GM10847 (cell line): ENCODE results near the gene CNST.

Source experiments
- POLR2A ChIP-seq: IDR thresholded peaks from 2 replicates; pipeline ENCODE4 v1.6.1; 2011; ENCODE audit not compliant: insufficient read length; ENCODE audit errors: extremely low read depth

The CNST gene

DNA sequence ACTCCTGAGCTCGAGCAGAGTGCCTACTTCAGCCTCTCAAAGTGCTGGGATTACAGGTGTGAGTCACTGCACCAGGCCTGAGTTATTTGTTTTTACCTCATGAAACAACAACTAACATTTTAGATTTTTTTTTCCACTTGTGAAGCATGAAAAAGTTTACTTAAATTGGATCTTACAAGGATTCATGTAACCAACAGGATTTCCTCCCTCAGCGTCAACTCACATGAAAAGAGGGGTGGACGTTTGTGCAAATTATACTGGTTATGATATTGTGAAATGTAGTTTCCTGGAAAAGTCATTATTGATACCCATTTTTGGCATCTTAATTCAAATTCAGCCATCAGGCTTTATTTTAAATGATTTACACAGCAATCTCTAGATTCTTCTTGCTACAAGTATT, 6.5 kb downstream of the CNST start:
- no peak for TF ChIP-seq POLR2A

DNA sequence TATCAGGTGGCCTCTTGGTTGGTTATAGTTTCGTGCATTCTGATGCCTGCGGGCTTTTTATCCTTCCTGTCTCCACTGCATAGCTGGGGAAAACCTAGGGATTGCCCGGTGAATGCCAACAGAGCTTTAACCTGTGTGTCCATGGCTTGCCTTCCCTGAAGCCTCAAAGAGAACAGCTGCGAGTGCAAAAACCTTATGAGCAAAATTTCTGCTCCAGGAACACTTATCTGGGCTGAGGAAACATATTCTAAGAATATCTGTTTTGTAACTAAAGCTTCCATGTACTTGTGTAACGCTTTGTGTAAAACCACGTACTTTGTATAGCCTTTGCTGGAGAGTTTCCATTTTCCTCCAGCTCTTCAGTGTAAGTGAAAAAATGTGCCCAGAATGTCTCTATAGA, 7.2 kb downstream of the CNST start:
- no peak for TF ChIP-seq POLR2A

DNA sequence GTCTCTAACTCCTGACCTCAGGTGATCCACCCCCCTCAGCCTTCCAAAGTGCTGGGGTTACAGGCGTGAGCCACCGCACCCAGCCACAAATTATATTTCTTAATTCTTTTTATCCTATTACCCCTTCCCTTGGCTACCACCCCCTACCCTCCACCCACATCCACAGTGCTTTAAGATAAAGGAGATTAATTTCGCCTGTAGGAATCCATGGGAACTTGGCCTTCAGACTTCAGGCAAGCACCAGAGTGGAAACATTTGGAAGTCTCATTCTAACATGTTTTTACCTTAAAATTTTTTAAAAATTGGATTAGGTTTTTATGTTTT, 10.4 kb downstream of the CNST start:
- TF ChIP-seq POLR2A: no peak

DNA sequence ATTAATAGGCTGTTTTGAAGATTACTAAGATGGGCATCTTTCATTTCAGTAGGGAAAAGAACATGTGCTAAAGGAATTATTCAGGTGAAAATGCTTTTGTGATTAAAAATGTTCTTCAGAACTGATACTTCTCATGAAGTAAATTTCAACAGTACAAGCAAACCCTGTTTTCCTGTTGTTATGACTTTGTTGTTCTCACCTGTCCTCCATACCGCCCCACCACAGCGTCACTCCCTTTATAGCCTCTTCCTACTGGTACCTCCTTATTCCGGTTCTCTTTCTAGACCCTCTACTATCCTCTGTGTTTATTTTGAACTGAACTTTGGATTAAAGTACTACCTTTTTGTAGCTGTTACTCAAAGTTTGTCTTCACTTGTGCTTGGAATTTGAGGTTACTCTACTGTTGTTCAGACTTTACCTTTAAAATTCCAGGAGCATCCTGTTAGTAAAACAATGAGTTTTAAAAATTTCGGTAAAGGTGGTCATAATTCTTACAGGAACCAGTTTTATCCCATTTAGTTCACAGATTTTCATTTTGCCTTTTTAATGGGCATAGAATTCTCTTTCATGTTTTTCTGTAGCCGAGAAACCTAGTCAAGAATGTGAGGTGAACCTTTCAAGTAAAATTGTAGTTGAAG, 10.9 kb downstream of the CNST start:
- TF ChIP-seq POLR2A: no peak

- TF ChIP-seq POLR2A: no peak
These were observed 11.5 kb downstream of the CNST start for GRCh38 chr1:246577720-246578106.

DNA sequence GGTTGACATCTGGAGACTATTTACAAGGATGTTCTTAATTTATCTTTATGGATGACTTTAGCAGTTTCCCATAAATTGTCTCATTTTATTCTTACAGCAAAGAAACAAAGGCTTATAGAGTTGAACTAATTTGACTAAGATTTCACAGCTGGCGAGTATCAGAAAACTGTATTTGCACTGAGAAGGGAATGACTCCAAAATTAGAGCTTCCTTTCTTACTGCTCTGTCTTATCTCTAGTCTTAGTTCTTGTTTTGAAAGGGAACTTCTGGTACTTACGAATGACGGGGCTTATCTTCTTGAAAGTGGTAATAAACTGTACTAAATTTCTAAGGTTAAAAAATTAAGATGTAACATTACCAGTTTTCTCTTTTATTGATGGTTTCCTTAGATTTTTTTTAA, 13.6 kb downstream of the CNST start:
- TF ChIP-seq POLR2A: no peak

- TF ChIP-seq POLR2A: no peak
These were observed 14.5 kb downstream of the CNST start for GRCh38 chr1:246580497-246581370.

DNA sequence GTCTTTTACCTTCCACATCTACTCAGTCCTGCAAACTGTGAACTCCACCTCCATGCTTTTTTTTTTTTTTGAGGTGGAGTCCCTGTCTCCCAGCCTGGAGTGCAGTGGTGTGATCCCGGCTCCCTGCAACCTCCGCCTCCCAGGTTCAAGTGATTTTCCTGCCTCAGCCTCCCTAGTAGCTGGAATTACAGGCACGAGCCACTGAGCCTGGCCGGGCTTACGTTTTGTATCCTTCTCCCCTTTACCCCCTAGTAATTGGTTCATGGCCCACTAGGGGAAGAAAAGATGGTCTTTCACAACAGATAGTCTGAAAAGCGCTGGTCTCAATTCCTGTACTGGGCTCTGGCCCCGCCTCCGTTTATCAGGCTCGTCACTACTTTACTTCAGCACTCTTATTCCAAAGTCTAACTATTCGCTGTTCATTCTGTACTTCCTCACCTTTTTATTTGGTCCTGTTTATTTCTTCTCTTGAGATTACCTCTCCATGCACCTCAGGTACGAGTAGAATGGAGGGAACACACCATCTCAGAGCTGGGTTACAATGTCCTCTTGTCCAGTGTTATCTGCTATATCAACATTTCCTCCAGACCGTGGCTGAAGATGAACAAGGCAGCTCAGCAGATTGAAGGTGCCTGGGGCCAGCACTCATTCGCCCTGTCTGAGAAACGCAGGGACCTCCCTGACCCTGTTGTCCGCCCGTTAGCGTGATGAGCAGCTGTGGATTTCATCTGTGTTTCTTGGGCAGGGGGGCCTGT, 16.2 kb downstream of the CNST start:
- no peak for TF ChIP-seq POLR2A

- no peak for TF ChIP-seq POLR2A
These were observed 16.8 kb downstream of the CNST start for GRCh38 chr1:246583056-246583440.

DNA sequence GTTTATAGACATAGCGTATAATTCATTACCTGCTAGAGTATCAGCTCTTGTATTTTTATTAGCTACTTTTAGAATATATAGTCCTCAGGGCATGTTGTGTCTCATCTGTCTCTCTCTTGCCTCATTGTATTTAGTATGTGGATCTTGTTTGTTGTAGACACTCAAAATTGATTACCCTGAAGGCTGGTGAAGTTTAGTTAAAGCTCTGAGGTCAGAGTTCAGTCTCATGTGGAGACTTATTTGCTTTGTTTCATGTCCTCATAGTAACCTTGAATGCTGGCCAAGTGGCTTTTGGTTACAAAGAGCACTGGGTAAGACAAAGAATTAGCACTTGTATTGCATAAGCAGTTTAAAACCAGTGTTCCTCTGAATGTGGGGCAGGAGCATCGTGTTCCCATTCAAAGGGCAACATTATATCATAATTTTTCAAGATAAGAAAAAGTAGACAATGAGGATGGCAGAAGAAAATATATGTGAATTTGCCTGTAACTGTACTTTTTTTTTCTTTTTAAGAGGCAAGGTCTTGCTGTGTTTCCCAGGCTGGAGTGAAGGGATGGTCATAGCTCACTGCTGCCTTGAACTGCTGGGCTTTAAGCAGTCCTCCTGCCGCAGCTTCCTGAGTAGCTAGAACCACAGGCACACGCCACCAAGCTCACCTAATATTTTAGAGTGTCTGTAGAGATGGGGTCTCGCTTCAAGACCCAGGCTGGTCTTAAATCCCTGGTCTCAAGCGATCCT, 17.4 kb downstream of the CNST start:
- TF ChIP-seq POLR2A: no peak

GRCh38 chr1:246587032-246587431, 20.8 kb downstream of the CNST start:
- no peak for TF ChIP-seq POLR2A

DNA sequence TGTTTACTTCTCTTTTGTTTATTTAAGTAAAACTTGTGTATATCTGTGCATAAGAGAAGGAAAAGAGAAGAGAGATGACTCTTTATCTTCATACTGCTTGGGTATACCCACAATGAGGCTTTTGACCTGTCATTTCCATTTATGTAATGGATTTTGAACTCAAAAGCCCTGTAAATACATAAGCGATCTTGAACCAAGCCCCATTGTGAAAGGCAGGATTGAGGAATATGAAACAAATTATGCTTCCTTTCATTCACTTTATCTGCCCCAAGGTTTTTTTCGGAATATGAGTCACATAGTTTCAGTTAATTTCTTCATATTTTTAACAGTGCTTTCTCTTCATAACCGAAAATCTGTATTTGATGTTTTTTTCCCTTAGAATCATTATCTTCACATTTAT, 21.4 kb downstream of the CNST start:
- TF ChIP-seq POLR2A: no peak

- TF ChIP-seq POLR2A: no peak
These were observed 22.0 kb downstream of the CNST start for GRCh38 chr1:246588159-246588721.

DNA sequence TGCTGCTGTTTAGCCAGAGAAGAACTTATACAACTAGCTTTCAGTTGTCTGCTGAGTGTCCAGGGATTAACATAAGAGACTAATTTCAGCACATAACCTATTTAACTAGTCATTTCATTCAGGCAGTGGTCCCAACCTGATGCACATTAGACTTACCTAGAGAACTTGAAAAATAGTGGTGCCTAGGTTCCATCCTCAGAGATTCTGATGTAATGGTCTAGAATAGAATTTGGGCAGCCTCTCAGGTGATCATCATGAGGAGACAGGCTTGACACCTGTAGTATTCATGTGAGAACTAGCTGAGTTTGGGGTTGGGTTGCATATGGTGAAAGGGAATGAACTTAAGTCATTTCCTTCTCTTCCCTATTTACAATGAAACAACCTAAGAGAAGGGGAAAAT, 24.8 kb downstream of the CNST start:
- TF ChIP-seq POLR2A: no peak

GRCh38 chr1:246591504-246591903, 25.2 kb downstream of the CNST start:
- TF ChIP-seq POLR2A: no peak
